ENCODE measurements around the gene CDH11. TPM values are rescaled to one million over a fixed set of nuclear protein-coding genes. Genes with fewer than 3 reads are reported as not detected.

CDH11 gene
- total and polyA plus RNA-seq, 10 of the 15 experiments (the other 5 are each of a cell fraction or from before 2014, with no cell fraction given), result 0.31 to 9.7 (median 0.87) TPM

DNA sequence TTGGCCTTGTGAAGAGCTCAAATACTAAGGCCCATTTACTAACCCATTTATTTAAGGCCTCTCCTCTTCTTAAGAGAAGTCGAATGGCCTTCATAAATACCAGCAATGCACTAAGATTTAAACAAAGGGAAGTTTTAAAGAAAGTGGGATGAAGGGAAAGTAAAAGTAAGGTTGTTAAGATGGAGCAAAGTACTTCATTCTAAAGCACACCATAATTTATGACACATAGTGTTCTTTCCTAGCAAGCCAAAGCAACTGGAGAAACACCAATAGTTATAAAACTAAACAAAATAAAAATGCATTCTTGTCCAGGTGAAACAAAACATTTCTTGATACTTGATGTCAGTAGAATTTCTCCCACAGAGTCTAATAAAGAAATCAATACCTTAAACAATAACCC is 27.9 kb downstream of the CDH11 start:
- Histone ChIP-seq H3K9ac (ENCODE audit: control insufficient read depth, insufficient read depth, low read length) (no peak overlapping the region), H3K4me1 (ENCODE audit: control insufficient read depth, insufficient read depth, low read length) (no peaks in the 10 kb centered on the region), H3K36me3 (ENCODE audit: control insufficient read depth in 2 of 2, insufficient read depth in 2 of 2, low read length in 1 of 2) (no peaks in the 10 kb centered on the region), H3K27ac (ENCODE audit: control insufficient read depth, insufficient read depth) (no peak overlapping the region), H4K20me1 (ENCODE audit: control insufficient read depth, insufficient read depth) (no peaks in the 10 kb centered on the region), H3K79me2 (ENCODE audit: control insufficient read depth, insufficient read depth, low read length) (no peaks in the 10 kb centered on the region), H3K4me3 (no peak overlapping the region), H2AFZ (ENCODE audit: control insufficient read depth, low read depth, low read length) (no peak overlapping the region), H3K4me2 (ENCODE audit: control insufficient read depth, insufficient read depth) (no peak overlapping the region), H3K27me3 (replicated peaks in 1 of 2; ENCODE audit: control insufficient read depth in 2 of 2, insufficient read depth in 2 of 2, low read length in 1 of 2) (no peaks in the 10 kb centered on the region), H3K9me3 (replicated peaks; ENCODE audit: control insufficient read depth, insufficient read depth, low read length) (no peaks in the 10 kb centered on the region)
- RAD21 ChIA-PET (ENCODE audit: unreplicated experiment), result no interaction called here
- 0% methylated on average over 1 of the region's 1 CpG for WGBS (ENCODE audit: insufficient coverage, insufficient replicate concordance, low lambda C conversion rate, missing lambda C conversion rate)
- POLR2A ChIA-PET, result no interaction called here
- in situ Hi-C loops (cut with MboI), result no loop called here
- intact Hi-C loops (cut with micrococcal nuclease; ENCODE audit: unreplicated experiment), result no loop called here
- no peak for FAIRE-seq
- TF ChIP-seq, protein P1, sequence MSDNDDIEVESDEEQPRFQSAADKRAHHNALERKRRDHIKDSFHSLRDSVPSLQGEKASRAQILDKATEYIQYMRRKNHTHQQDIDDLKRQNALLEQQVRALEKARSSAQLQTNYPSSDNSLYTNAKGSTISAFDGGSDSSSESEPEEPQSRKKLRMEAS (IDR thresholded peaks at IDR 0.05; ENCODE audit: low read depth, low read length), result no peak
- TF ChIP-seq, protein P2, sequence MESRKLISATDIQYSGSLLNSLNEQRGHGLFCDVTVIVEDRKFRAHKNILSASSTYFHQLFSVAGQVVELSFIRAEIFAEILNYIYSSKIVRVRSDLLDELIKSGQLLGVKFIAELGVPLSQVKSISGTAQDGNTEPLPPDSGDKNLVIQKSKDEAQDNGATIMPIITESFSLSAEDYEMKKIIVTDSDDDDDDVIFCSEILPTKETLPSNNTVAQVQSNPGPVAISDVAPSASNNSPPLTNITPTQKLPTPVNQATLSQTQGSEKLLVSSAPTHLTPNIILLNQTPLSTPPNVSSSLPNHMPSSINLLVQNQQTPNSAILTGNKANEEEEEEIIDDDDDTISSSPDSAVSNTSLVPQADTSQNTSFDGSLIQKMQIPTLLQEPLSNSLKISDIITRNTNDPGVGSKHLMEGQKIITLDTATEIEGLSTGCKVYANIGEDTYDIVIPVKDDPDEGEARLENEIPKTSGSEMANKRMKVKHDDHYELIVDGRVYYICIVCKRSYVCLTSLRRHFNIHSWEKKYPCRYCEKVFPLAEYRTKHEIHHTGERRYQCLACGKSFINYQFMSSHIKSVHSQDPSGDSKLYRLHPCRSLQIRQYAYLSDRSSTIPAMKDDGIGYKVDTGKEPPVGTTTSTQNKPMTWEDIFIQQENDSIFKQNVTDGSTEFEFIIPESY (IDR thresholded peaks at IDR 0.05), result no peak
- TF ChIP-seq, protein P3, sequence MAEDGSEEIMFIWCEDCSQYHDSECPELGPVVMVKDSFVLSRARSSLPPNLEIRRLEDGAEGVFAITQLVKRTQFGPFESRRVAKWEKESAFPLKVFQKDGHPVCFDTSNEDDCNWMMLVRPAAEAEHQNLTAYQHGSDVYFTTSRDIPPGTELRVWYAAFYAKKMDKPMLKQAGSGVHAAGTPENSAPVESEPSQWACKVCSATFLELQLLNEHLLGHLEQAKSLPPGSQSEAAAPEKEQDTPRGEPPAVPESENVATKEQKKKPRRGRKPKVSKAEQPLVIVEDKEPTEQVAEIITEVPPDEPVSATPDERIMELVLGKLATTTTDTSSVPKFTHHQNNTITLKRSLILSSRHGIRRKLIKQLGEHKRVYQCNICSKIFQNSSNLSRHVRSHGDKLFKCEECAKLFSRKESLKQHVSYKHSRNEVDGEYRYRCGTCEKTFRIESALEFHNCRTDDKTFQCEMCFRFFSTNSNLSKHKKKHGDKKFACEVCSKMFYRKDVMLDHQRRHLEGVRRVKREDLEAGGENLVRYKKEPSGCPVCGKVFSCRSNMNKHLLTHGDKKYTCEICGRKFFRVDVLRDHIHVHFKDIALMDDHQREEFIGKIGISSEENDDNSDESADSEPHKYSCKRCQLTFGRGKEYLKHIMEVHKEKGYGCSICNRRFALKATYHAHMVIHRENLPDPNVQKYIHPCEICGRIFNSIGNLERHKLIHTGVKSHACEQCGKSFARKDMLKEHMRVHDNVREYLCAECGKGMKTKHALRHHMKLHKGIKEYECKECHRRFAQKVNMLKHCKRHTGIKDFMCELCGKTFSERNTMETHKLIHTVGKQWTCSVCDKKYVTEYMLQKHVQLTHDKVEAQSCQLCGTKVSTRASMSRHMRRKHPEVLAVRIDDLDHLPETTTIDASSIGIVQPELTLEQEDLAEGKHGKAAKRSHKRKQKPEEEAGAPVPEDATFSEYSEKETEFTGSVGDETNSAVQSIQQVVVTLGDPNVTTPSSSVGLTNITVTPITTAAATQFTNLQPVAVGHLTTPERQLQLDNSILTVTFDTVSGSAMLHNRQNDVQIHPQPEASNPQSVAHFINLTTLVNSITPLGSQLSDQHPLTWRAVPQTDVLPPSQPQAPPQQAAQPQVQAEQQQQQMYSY (CRISPR knock-in tag; IDR thresholded peaks at IDR 0.05), result no peak
- TF ChIP-seq, protein P4, sequence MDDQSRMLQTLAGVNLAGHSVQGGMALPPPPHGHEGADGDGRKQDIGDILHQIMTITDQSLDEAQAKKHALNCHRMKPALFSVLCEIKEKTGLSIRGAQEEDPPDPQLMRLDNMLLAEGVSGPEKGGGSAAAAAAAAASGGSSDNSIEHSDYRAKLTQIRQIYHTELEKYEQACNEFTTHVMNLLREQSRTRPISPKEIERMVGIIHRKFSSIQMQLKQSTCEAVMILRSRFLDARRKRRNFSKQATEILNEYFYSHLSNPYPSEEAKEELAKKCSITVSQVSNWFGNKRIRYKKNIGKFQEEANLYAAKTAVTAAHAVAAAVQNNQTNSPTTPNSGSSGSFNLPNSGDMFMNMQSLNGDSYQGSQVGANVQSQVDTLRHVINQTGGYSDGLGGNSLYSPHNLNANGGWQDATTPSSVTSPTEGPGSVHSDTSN (IDR thresholded peaks at IDR 0.05; ENCODE audit: insufficient replicate concordance, low read depth, low read length), result no peak
- TF ChIP-seq, protein P5, sequence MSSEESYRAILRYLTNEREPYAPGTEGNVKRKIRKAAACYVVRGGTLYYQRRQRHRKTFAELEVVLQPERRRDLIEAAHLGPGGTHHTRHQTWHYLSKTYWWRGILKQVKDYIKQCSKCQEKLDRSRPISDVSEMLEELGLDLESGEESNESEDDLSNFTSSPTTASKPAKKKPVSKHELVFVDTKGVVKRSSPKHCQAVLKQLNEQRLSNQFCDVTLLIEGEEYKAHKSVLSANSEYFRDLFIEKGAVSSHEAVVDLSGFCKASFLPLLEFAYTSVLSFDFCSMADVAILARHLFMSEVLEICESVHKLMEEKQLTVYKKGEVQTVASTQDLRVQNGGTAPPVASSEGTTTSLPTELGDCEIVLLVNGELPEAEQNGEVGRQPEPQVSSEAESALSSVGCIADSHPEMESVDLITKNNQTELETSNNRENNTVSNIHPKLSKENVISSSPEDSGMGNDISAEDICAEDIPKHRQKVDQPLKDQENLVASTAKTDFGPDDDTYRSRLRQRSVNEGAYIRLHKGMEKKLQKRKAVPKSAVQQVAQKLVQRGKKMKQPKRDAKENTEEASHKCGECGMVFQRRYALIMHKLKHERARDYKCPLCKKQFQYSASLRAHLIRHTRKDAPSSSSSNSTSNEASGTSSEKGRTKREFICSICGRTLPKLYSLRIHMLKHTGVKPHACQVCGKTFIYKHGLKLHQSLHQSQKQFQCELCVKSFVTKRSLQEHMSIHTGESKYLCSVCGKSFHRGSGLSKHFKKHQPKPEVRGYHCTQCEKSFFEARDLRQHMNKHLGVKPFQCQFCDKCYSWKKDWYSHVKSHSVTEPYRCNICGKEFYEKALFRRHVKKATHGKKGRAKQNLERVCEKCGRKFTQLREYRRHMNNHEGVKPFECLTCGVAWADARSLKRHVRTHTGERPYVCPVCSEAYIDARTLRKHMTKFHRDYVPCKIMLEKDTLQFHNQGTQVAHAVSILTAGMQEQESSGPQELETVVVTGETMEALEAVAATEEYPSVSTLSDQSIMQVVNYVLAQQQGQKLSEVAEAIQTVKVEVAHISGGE (CRISPR knock-in tag; IDR thresholded peaks at IDR 0.05), result no peak
- TF ChIP-seq, protein P6, sequence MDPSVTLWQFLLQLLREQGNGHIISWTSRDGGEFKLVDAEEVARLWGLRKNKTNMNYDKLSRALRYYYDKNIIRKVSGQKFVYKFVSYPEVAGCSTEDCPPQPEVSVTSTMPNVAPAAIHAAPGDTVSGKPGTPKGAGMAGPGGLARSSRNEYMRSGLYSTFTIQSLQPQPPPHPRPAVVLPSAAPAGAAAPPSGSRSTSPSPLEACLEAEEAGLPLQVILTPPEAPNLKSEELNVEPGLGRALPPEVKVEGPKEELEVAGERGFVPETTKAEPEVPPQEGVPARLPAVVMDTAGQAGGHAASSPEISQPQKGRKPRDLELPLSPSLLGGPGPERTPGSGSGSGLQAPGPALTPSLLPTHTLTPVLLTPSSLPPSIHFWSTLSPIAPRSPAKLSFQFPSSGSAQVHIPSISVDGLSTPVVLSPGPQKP (IDR thresholded peaks at IDR 0.05; ENCODE audit: low read depth, low read length), result no peak
- TF ChIP-seq GATAD2B (conservative IDR thresholded peaks at IDR 0.05; ENCODE audit: low read depth) (no peak), HDAC6 (IDR thresholded peaks at IDR 0.05; ENCODE audit: unreplicated experiment) (no peak)
- ATAC-seq, result no peak
- SMC1A ChIA-PET (ENCODE audit: uncharacterized antibody, unreplicated experiment), result no interaction called here
- no peak for DNase-seq (ENCODE audit: low read depth, low spot score)
- CTCF ChIA-PET, result no interaction called here
- BruUV-seq (replicated peaks), result no TSS peak

Measured in GM12878 (cell line).